GM12878 (cell line): ENCODE data around the gene SLC43A1.

Experiments used
- EZH2 ChIP-seq: IDR thresholded peaks from 2 replicates; pipeline ENCODE4 v1.6.1; 2012; ENCODE audit warnings: low read depth, mild to moderate bottlenecking, control low read depth, inconsistent platforms, low read length, borderline replicate concordance; ENCODE audit not compliant: control insufficient read depth
- KDM1A ChIP-seq: fragments of 200-600 bp; sonication (generic); IDR thresholded peaks from 2 replicates; pipeline ENCODE4 v1.6.1; 2016; ENCODE audit warnings: borderline replicate concordance
- MXI1 ChIP-seq: fragments of 150-350 bp; IDR thresholded peaks from 2 replicates; pipeline ENCODE4 v1.6.1; 2011; ENCODE audit warnings: low read depth, mild to moderate bottlenecking, inconsistent platforms, low read length, improper control_type of control experiment
- NFIC ChIP-seq: IDR thresholded peaks from 2 replicates; pipeline ENCODE4 v1.6.1; 2012; ENCODE audit warnings: low read depth, mild to moderate bottlenecking, inconsistent platforms, low read length, moderate library complexity
- POLR2A ChIP-seq: IDR thresholded peaks from 2 replicates; pipeline ENCODE4 v1.6.1; 2011; ENCODE audit warnings: low read depth, mild to moderate bottlenecking, low read length
- RFX5 ChIP-seq: IDR thresholded peaks from 2 replicates; pipeline ENCODE4 v1.6.1; 2011; ENCODE audit warnings: low read depth, low read length, improper control_type of control experiment
- SMC3 ChIP-seq: IDR thresholded peaks from 2 replicates; pipeline ENCODE4 v1.6.1; 2011; ENCODE audit warnings: low read length, improper control_type of control experiment, borderline replicate concordance
- SUPT20H ChIP-seq: IDR thresholded peaks from 2 replicates; pipeline ENCODE4 v1.6.1; 2011; ENCODE audit warnings: low read depth, mild to moderate bottlenecking, low read length, moderate library complexity, borderline replicate concordance; ENCODE audit not compliant: control insufficient read depth
- ZNF217 ChIP-seq: fragments of 450-650 bp; IDR thresholded peaks from 2 replicates; pipeline ENCODE4 v1.6.1; 2017; ENCODE audit warnings: antibody characterized with exemption, mild to moderate bottlenecking
- ZSCAN29 ChIP-seq: fragments of 450-650 bp; IDR thresholded peaks from 2 replicates; pipeline ENCODE4 v1.6.1; 2017; ENCODE audit warnings: mild to moderate bottlenecking, moderate library complexity
- TF ChIP-seq, protein P1 (sequence below): IDR thresholded peaks from 2 replicates; pipeline ENCODE4 v1.6.1; 2011; ENCODE audit warnings: low read depth, low read length, improper control_type of control experiment, borderline replicate concordance
- TF ChIP-seq, protein P2 (sequence below), 3 experiments: IDR thresholded peaks in 2 of 3; conservative IDR thresholded peaks in 1 of 3; 2 replicates each; pipeline ENCODE4 v1.5.1; 2011; ENCODE audit warnings: low read depth in 3 of 3, low read length in 3 of 3, mild to moderate bottlenecking in 3 of 3, control low read depth in 2 of 3, moderate library complexity in 2 of 3, inconsistent platforms in 1 of 3, mixed read lengths in 1 of 3; ENCODE audit not compliant: control insufficient read depth in 2 of 3, insufficient read depth in 1 of 3; ENCODE audit errors: extremely low read depth in 1 of 3

DNA sequence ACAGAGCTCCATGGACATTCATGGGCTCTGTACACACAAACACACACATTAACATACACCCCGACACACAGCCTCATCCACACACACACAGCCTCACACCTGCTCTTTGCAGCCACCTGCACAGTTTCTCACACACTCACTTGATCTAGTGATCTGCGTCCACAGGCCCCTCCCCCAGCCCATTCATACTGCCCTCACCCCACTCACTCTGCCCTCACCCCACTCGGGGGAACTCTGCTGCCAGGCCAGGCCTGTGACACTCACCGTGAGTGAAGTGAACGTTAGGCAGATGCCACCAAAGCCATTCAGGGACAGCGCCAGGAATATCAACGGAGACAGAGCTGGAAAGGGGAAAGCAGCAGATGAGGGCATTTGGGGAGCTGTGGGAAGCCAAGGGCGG, 15.0 kb downstream of the SLC43A1 start:
- TF ChIP-seq, protein P1, sequence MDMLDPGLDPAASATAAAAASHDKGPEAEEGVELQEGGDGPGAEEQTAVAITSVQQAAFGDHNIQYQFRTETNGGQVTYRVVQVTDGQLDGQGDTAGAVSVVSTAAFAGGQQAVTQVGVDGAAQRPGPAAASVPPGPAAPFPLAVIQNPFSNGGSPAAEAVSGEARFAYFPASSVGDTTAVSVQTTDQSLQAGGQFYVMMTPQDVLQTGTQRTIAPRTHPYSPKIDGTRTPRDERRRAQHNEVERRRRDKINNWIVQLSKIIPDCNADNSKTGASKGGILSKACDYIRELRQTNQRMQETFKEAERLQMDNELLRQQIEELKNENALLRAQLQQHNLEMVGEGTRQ, result no peak
- TF ChIP-seq, protein P2, sequence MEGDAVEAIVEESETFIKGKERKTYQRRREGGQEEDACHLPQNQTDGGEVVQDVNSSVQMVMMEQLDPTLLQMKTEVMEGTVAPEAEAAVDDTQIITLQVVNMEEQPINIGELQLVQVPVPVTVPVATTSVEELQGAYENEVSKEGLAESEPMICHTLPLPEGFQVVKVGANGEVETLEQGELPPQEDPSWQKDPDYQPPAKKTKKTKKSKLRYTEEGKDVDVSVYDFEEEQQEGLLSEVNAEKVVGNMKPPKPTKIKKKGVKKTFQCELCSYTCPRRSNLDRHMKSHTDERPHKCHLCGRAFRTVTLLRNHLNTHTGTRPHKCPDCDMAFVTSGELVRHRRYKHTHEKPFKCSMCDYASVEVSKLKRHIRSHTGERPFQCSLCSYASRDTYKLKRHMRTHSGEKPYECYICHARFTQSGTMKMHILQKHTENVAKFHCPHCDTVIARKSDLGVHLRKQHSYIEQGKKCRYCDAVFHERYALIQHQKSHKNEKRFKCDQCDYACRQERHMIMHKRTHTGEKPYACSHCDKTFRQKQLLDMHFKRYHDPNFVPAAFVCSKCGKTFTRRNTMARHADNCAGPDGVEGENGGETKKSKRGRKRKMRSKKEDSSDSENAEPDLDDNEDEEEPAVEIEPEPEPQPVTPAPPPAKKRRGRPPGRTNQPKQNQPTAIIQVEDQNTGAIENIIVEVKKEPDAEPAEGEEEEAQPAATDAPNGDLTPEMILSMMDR (IDR thresholded peaks at IDR 0.05 in 2 of 3, conservative IDR thresholded peaks at IDR 0.05 in 1 of 3; ENCODE audit: control insufficient read depth in 2 of 3, extremely low read depth in 1 of 3, insufficient read depth in 1 of 3, low read depth in 3 of 3, low read length in 3 of 3), result no peak
- TF ChIP-seq ZNF217 (no peak), SUPT20H (no peak), MXI1 (no peak), SMC3 (no peak), KDM1A (no peak), POLR2A (no peak), EZH2 (no peak), NFIC (no peak), RFX5 (no peak), ZSCAN29 (no peak)
